MCF 10A (cell line): ENCODE measurements around the gene PHF20. TPM values are rescaled to one million over a fixed set of nuclear protein-coding genes. Genes with fewer than 3 reads are reported as not detected.

Experiments used
- BruUV-seq: library from RNA; stranded (reverse); fragments of 400-500 nt; replicated peaks from 2 replicates; lab custom pipeline; 2021; lab: Mats Ljungman, UMichigan
- CTCF ChIA-PET: fragments of 300-600 bp; sonication (Branson Sonifier 250); formaldehyde crosslinking; extraction: SDS; loops from one replicate; lab custom pipeline; 2021; ENCODE audit warnings: antibody characterized with exemption, inconsistent platforms; lab: Yijun Ruan, JAX
- POLR2A ChIA-PET: fragments of 300-600, 350-650 bp; sonication (Branson Sonifier 250); formaldehyde crosslinking; extraction: SDS; loops from one replicate; lab custom pipeline; 2020; ENCODE audit warnings: antibody characterized with exemption, inconsistent platforms; lab: Yijun Ruan, JAX
- DNase-seq: peaks from one replicate; pipeline ENCODE4 v3.0.0-alpha.2; 2018; ENCODE audit not compliant: unreplicated experiment
- H3K27ac Mint-ChIP-seq: one replicate; pipeline ENCODE4 v1.8.0; 2022; ENCODE audit warnings: mild to moderate bottlenecking, low read depth, mixed read lengths; ENCODE audit not compliant: unreplicated experiment
- H3K27me3 Mint-ChIP-seq: one replicate; pipeline ENCODE4 v1.8.0; 2022; ENCODE audit warnings: mixed read lengths; ENCODE audit not compliant: insufficient read depth, unreplicated experiment
- H3K36me3 Mint-ChIP-seq: one replicate; pipeline ENCODE4 v1.8.0; 2022; ENCODE audit warnings: mild to moderate bottlenecking, moderate library complexity, mixed read lengths; ENCODE audit not compliant: insufficient read depth, unreplicated experiment
- H3K4me1 Mint-ChIP-seq: one replicate; pipeline ENCODE4 v1.8.0; 2022; ENCODE audit warnings: mixed read lengths; ENCODE audit not compliant: insufficient read depth, unreplicated experiment
- H3K4me3 Mint-ChIP-seq: one replicate; pipeline ENCODE4 v1.8.0; 2022; ENCODE audit warnings: mild to moderate bottlenecking, moderate library complexity, mixed read lengths; ENCODE audit not compliant: unreplicated experiment
- H3K9me3 Mint-ChIP-seq: one replicate; pipeline ENCODE4 v1.8.0; 2022; ENCODE audit warnings: mixed read lengths; ENCODE audit not compliant: unreplicated experiment
- CTCF ChIP-seq: fragments of 200-600 bp; IDR thresholded peaks from one replicate; pipeline ENCODE4 v1.8.0; 2022; ENCODE audit warnings: antibody characterized with exemption, mild to moderate bottlenecking; ENCODE audit not compliant: unreplicated experiment
- intact Hi-C: fragments of 100-400 bp; cut with micrococcal nuclease; formaldehyde crosslinking; loops from 2 replicates; pipeline ENCODE4 v1.14.1; 2022
- total RNA-seq: library from RNA; stranded (reverse); gene quantifications from 2 replicates; pipeline ENCODE4 v1.2.3, GENCODE V29; 2022

PHF20 gene
- total RNA-seq, 1 experiment from 2014 or later, result 74.7 TPM

GRCh38 chr20:35968930-35969329 is 197.1 kb downstream of the PHF20 start:
- no TSS peak for BruUV-seq
- Mint-ChIP-seq H3K27ac (no peak overlapping the region), H3K4me1 (no peaks in the 10 kb centered on the region), H3K36me3 (peaks cover 5% of the 10 kb centered on the region), H3K4me3 (no peak overlapping the region), H3K27me3 (no peaks in the 10 kb centered on the region), H3K9me3 (no peaks in the 10 kb centered on the region)
- TF ChIP-seq CTCF, result no peak
- ChIA-PET POLR2A (interaction anchor here (1.2 to 2.9 kb wide), 3 partner anchors 13 to 22 kb away, joined by 3 to 14 read pairs (median 10); no protein-coding TSS in a partner anchor), CTCF (interaction anchor here (0.5 to 1.8 kb wide), 7 partner anchors 8 to 234 kb away, joined by 3 to 11 read pairs (median 5); partner anchors contain the start of gene SCAND1)
- DNase-seq, result peak; percentile 25
- intact Hi-C loops, result no loop called here

- H3K27ac Mint-ChIP-seq, result no peak overlapping the region
- no peaks in the 10 kb centered on the region for H3K4me1 Mint-ChIP-seq
- H3K27me3 Mint-ChIP-seq, result no peaks in the 10 kb centered on the region
- H3K4me3 Mint-ChIP-seq, result no peak overlapping the region
- ChIA-PET POLR2A (interaction anchor here (0.6 to 2.1 kb wide), 2 partner anchors 13 to 18 kb away, joined by 3 to 13 read pairs; partner anchors contain the start of gene SCAND1), CTCF (interaction anchor here (1.6 to 2.2 kb wide), 2 partner anchors 18 to 20 kb away, joined by 8 to 10 read pairs; partner anchors contain the start of gene SCAND1)
- intact Hi-C loops, result no loop called here
- peaks cover 5% of the 10 kb centered on the region for H3K36me3 Mint-ChIP-seq
- no peak for DNase-seq
- no TSS peak for BruUV-seq
- no peaks in the 10 kb centered on the region for H3K9me3 Mint-ChIP-seq
- TF ChIP-seq CTCF, result no peak
Observed at GRCh38 chr20:35971981-35972380, 200.2 kb downstream of the PHF20 start.

- no peak for TF ChIP-seq CTCF
- Mint-ChIP-seq H3K27ac (no peak overlapping the region), H3K27me3 (no peaks in the 10 kb centered on the region), H3K4me1 (no peaks in the 10 kb centered on the region), H3K36me3 (peaks cover 5% of the 10 kb centered on the region), H3K9me3 (no peaks in the 10 kb centered on the region), H3K4me3 (no peak overlapping the region)
- CTCF ChIA-PET, result interaction anchor here (1.6 to 2.2 kb wide), 2 partner anchors 20 to 166 kb away, joined by 3 to 10 read pairs; no protein-coding TSS in a partner anchor
- no TSS peak for BruUV-seq
- DNase-seq, result no peak
- intact Hi-C loops, result no loop called here
- POLR2A ChIA-PET, result interaction anchor here (0.6 to 2.1 kb wide), 2 partner anchors 13 to 18 kb away, joined by 3 to 13 read pairs; partner anchors contain the start of gene SCAND1
Observed at GRCh38 chr20:35972462-35972861, 200.6 kb downstream of the PHF20 start.

GRCh38 chr20:35974256-35974655 is 202.4 kb downstream of the PHF20 start:
- Mint-ChIP-seq H3K27me3 (no peaks in the 10 kb centered on the region), H3K27ac (no peak overlapping the region), H3K9me3 (no peaks in the 10 kb centered on the region), H3K36me3 (peaks cover 5% of the 10 kb centered on the region), H3K4me3 (no peak overlapping the region), H3K4me1 (no peaks in the 10 kb centered on the region)
- intact Hi-C loops, result no loop called here
- no peak for DNase-seq
- BruUV-seq, result no TSS peak
- CTCF ChIA-PET, result interaction anchor here (0.7 to 1.7 kb wide), 7 partner anchors 16 to 1079 kb away, joined by 3 to 6 read pairs (median 3); partner anchors contain the start of gene SCAND1
- no peak for TF ChIP-seq CTCF
- POLR2A ChIA-PET, result no interaction called here
